Measurements from ENCODE around the gene C14orf132.

DNA sequence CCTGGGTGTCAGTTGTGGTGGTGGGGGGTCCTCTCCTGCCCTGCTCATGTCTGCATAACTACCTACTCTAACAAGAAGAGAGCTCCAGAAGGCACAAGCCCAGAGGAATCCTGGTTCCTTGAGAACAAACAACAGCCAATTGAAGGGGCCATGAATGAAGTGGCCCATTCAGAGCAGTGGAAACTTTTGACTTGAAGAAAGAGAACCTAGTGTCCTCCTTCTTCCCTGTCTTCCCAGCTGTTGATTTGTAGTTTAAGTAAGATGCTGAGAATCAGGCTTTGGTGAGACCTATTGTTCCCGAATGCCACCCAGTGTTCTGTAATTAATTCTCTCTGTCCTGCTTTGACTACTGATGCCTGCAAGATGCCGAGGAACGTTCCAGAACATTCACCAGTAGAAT, 79.2 kb downstream of the C14orf132 start:
- TF ChIP-seq EP300 (IDR thresholded peaks at IDR 0.05; ENCODE audit: low read length) (no peak), POLR2AphosphoS5 (IDR thresholded peaks at IDR 0.05; ENCODE audit: control insufficient read depth, insufficient read depth, low read depth, low read length) (no peak), EZH2 (IDR thresholded peaks at IDR 0.05; ENCODE audit: borderline replicate concordance, low read depth, low read length) (no peak), SIN3A (IDR thresholded peaks at IDR 0.05; ENCODE audit: borderline replicate concordance in 2 of 2, control insufficient read depth in 1 of 2, low read depth in 2 of 2, low read length in 2 of 2) (no peak), MAFK (IDR thresholded peaks at IDR 0.05; ENCODE audit: low read length) (no peak), ZNF717 (CRISPR knock-in tag; IDR thresholded peaks at IDR 0.05) (no peak), ARID3B (CRISPR knock-in tag; IDR thresholded peaks at IDR 0.05; ENCODE audit: borderline replicate concordance) (no peak), RNF2 (IDR thresholded peaks at IDR 0.05) (no peak), GTF2A2 (tag; IDR thresholded peaks at IDR 0.05) (no peak), CBFB (CRISPR knock-in tag; IDR thresholded peaks at IDR 0.05) (no peak), NONO (IDR thresholded peaks at IDR 0.05; ENCODE audit: low read depth in 2 of 2, low read length in 1 of 2) (no peak), CTCF (IDR thresholded peaks at IDR 0.05 in 2 of 3, conservative IDR thresholded peaks at IDR 0.05 in 1 of 3; ENCODE audit: insufficient read depth in 2 of 3, low read depth in 1 of 3, low read length in 3 of 3) (no peak), ZFX (CRISPR knock-in tag; IDR thresholded peaks at IDR 0.05) (no peak)
